NB4 (cell line): ENCODE results near the gene TRAF3.

Experiments
- CTCF ChIP-seq: IDR thresholded peaks from one replicate; pipeline ENCODE4 v1.5.1; 2012; ENCODE audit warnings: low read depth, low read length
- MYC ChIP-seq: IDR thresholded peaks from 2 replicates; pipeline ENCODE4 v1.6.1; 2011; ENCODE audit warnings: low read depth, low read length

GRCh38 chr14:102789349-102789748 is 12.1 kb downstream of the TRAF3 start:
- no peak for TF ChIP-seq CTCF
- no peak for TF ChIP-seq MYC
